Pulmonary artery endothelial cell (primary cell): ENCODE data around the gene MYO18B. TPM values are rescaled to one million over a fixed set of nuclear protein-coding genes. Genes with fewer than 3 reads are reported as not detected.

Experiments
- DNase-seq: peaks from one replicate; pipeline ENCODE4 v3.0.0-alpha.2; 2011; ENCODE audit warnings: low read depth, low spot score
- total RNA-seq: library from RNA; depleted of rRNA; stranded (reverse); fragments of >200 nt; gene quantifications from 2 replicates; pipeline ENCODE4 v1.2.3, GENCODE V29; 2014

The MYO18B gene
- total RNA-seq, 1 donor from 2014 or later: not detected

- no peak for DNase-seq
These were observed 76.6 kb downstream of the MYO18B start for GRCh38 chr22:25818541-25818940.

GRCh38 chr22:25822344-25822743, 80.4 kb downstream of the MYO18B start:
- no peak for DNase-seq

GRCh38 chr22:25823276-25823675, 81.3 kb downstream of the MYO18B start:
- no peak for DNase-seq

GRCh38 chr22:25824828-25825423, 82.9 kb downstream of the MYO18B start:
- no peak for DNase-seq

GRCh38 chr22:25827415-25827814, 85.4 kb downstream of the MYO18B start:
- no peak for DNase-seq

- no peak for DNase-seq
These were observed 86.4 kb downstream of the MYO18B start for GRCh38 chr22:25828422-25828821.

- no peak for DNase-seq
These were observed 87.2 kb downstream of the MYO18B start for GRCh38 chr22:25829237-25829636.

GRCh38 chr22:25829808-25830777, 88.1 kb downstream of the MYO18B start:
- no peak for DNase-seq

GRCh38 chr22:25833091-25833490, 91.1 kb downstream of the MYO18B start:
- no peak for DNase-seq

GRCh38 chr22:25833676-25834075, 91.7 kb downstream of the MYO18B start:
- DNase-seq: no peak

GRCh38 chr22:25834490-25834889, 92.5 kb downstream of the MYO18B start:
- DNase-seq: no peak

GRCh38 chr22:25835348-25835747, 93.4 kb downstream of the MYO18B start:
- DNase-seq: no peak

- no peak for DNase-seq
These were observed 95.4 kb downstream of the MYO18B start for GRCh38 chr22:25837288-25837900.

GRCh38 chr22:25838960-25839741, 97.2 kb downstream of the MYO18B start:
- DNase-seq: no peak

- no peak for DNase-seq
These were observed 97.8 kb downstream of the MYO18B start for GRCh38 chr22:25839755-25840154.

- no peak for DNase-seq
These were observed 98.2 kb downstream of the MYO18B start for GRCh38 chr22:25840167-25840566.

- DNase-seq: no peak
These were observed 98.9 kb downstream of the MYO18B start for GRCh38 chr22:25840891-25841290.

GRCh38 chr22:25841775-25842174, 99.8 kb downstream of the MYO18B start:
- no peak for DNase-seq

GRCh38 chr22:25843660-25844405, 101.8 kb downstream of the MYO18B start:
- no peak for DNase-seq

- DNase-seq: no peak
These were observed 102.6 kb downstream of the MYO18B start for GRCh38 chr22:25844601-25845000.
